Measurements from ENCODE around the gene SNCAIP.

The SNCAIP gene

GRCh38 chr5:122463221-122463620, 151.2 kb downstream of the SNCAIP start:
- peaks cover 0 to 2% of the 10 kb centered on the region in 2 donors for H3K4me1 ChIP-seq (ENCODE audit: control insufficient read depth in 2 of 2, insufficient read depth in 1 of 2, low read depth in 1 of 2, low read length in 2 of 2)
- H2BK120ac ChIP-seq (ENCODE audit: low read depth, low read length) = no peak overlapping the region
- no peak overlapping the region for H2BK5ac ChIP-seq (ENCODE audit: low read length)
- peaks cover 0 to 3% of the 10 kb centered on the region in 2 donors for H3K36me3 ChIP-seq (replicated peaks in 1 of 2; ENCODE audit: control insufficient read depth in 2 of 2, insufficient read depth in 2 of 2, low read length in 2 of 2)
- H2AFZ ChIP-seq (ENCODE audit: low read length) = no peak overlapping the region
- WGBS, 2 donors (ENCODE audit: extremely low coverage in 2 of 2, insufficient read length in 2 of 2, insufficient replicate concordance in 1 of 2) = 100% methylated on average over 1 of the region's 1 CpG; no CpG with 5 or more reads in 1 of the 2 donors
- DNase-seq (ENCODE audit: low spot score) = no peak
- H3K4me3 ChIP-seq (ENCODE audit: low read length in 2 of 2) = no peak overlapping the region
- no peak overlapping the region for H2AK5ac ChIP-seq (ENCODE audit: low read depth, low read length)
- H3K9ac ChIP-seq (ENCODE audit: low read depth, low read length, poor library complexity) = no peak overlapping the region
- H3K23ac ChIP-seq (ENCODE audit: low read depth, low read length, poor library complexity) = no peak overlapping the region
- no peak overlapping the region for H4K8ac ChIP-seq (ENCODE audit: low read depth, low read length)
- H3K27me3 ChIP-seq (ENCODE audit: control insufficient read depth in 3 of 3, insufficient read depth in 3 of 3, low read depth in 1 of 3, low read length in 3 of 3) = no peaks in the 10 kb centered on the region
- H3K4me2 ChIP-seq (ENCODE audit: insufficient read depth, low read length, poor library complexity, severe bottlenecking) = no peak overlapping the region
- H3K27ac ChIP-seq (replicated peaks; ENCODE audit: low read length) = no peak overlapping the region
- H2BK12ac ChIP-seq (ENCODE audit: low read length) = no peak overlapping the region
- H3K4ac ChIP-seq (ENCODE audit: low read length) = no peak overlapping the region
- peaks cover 0 to 2% of the 10 kb centered on the region in 2 donors for H3K9me3 ChIP-seq (replicated peaks in 1 of 2; ENCODE audit: control insufficient read depth in 2 of 2, insufficient read depth in 1 of 2, low read depth in 1 of 2, low read length in 2 of 2)
- H3K18ac ChIP-seq (ENCODE audit: low read length) = no peak overlapping the region
- H4K91ac ChIP-seq (ENCODE audit: low read depth, low read length, poor library complexity) = no peak overlapping the region
- no peak overlapping the region for H2BK15ac ChIP-seq (ENCODE audit: low read length)
- H3K14ac ChIP-seq (ENCODE audit: low read length) = no peak overlapping the region
- H3K79me1 ChIP-seq (ENCODE audit: low read depth, low read length) = no peaks in the 10 kb centered on the region

- no peaks in the 10 kb centered on the region for H3K27me3 ChIP-seq (ENCODE audit: control insufficient read depth in 3 of 3, insufficient read depth in 3 of 3, low read depth in 1 of 3, low read length in 3 of 3)
- H4K91ac ChIP-seq (ENCODE audit: low read depth, low read length, poor library complexity) = no peak overlapping the region
- no peak overlapping the region for H2BK5ac ChIP-seq (ENCODE audit: low read length)
- H4K8ac ChIP-seq (ENCODE audit: low read depth, low read length) = no peak overlapping the region
- WGBS, 2 donors (ENCODE audit: extremely low coverage in 2 of 2, insufficient read length in 2 of 2, insufficient replicate concordance in 1 of 2) = no CpG with 5 or more reads among the region's 2 CpGs
- no peak overlapping the region for H2AK5ac ChIP-seq (ENCODE audit: low read depth, low read length)
- peaks cover 0 to 3% of the 10 kb centered on the region in 2 donors for H3K36me3 ChIP-seq (replicated peaks in 1 of 2; ENCODE audit: control insufficient read depth in 2 of 2, insufficient read depth in 2 of 2, low read length in 2 of 2)
- no peak overlapping the region for H3K4me2 ChIP-seq (ENCODE audit: insufficient read depth, low read length, poor library complexity, severe bottlenecking)
- H3K4me3 ChIP-seq (ENCODE audit: low read length in 2 of 2) = no peak overlapping the region
- H3K14ac ChIP-seq (ENCODE audit: low read length) = no peak overlapping the region
- H3K18ac ChIP-seq (ENCODE audit: low read length) = no peak overlapping the region
- H2AFZ ChIP-seq (ENCODE audit: low read length) = no peak overlapping the region
- no peak overlapping the region for H2BK15ac ChIP-seq (ENCODE audit: low read length)
- H3K27ac ChIP-seq (replicated peaks; ENCODE audit: low read length) = no peak overlapping the region
- peaks cover 0 to 2% of the 10 kb centered on the region in 2 donors for H3K4me1 ChIP-seq (ENCODE audit: control insufficient read depth in 2 of 2, insufficient read depth in 1 of 2, low read depth in 1 of 2, low read length in 2 of 2)
- no peaks in the 10 kb centered on the region for H3K79me1 ChIP-seq (ENCODE audit: low read depth, low read length)
- no peak overlapping the region for H2BK12ac ChIP-seq (ENCODE audit: low read length)
- H3K9ac ChIP-seq (ENCODE audit: low read depth, low read length, poor library complexity) = no peak overlapping the region
- H2BK120ac ChIP-seq (ENCODE audit: low read depth, low read length) = no peak overlapping the region
- no peak overlapping the region for H3K23ac ChIP-seq (ENCODE audit: low read depth, low read length, poor library complexity)
- H3K4ac ChIP-seq (ENCODE audit: low read length) = no peak overlapping the region
- DNase-seq (ENCODE audit: low spot score) = no peak
- H3K9me3 ChIP-seq (replicated peaks in 1 of 2; ENCODE audit: control insufficient read depth in 2 of 2, insufficient read depth in 1 of 2, low read depth in 1 of 2, low read length in 2 of 2) = peaks cover 0 to 2% of the 10 kb centered on the region in 2 donors
Measured at GRCh38 chr5:122464191-122464590, 152.2 kb downstream of the SNCAIP start.

- no peaks in the 10 kb centered on the region for H3K27me3 ChIP-seq (ENCODE audit: control insufficient read depth in 3 of 3, insufficient read depth in 3 of 3, low read depth in 1 of 3, low read length in 3 of 3)
- H3K23ac ChIP-seq (ENCODE audit: low read depth, low read length, poor library complexity) = no peak overlapping the region
- no peak overlapping the region for H2AK5ac ChIP-seq (ENCODE audit: low read depth, low read length)
- H2BK5ac ChIP-seq (ENCODE audit: low read length) = no peak overlapping the region
- H4K91ac ChIP-seq (ENCODE audit: low read depth, low read length, poor library complexity) = no peak overlapping the region
- H3K18ac ChIP-seq (ENCODE audit: low read length) = no peak overlapping the region
- no peak overlapping the region for H3K14ac ChIP-seq (ENCODE audit: low read length)
- H2BK15ac ChIP-seq (ENCODE audit: low read length) = no peak overlapping the region
- no peak overlapping the region for H4K8ac ChIP-seq (ENCODE audit: low read depth, low read length)
- H3K36me3 ChIP-seq (replicated peaks in 1 of 2; ENCODE audit: control insufficient read depth in 2 of 2, insufficient read depth in 2 of 2, low read length in 2 of 2) = peaks cover 0 to 3% of the 10 kb centered on the region in 2 donors
- no peak overlapping the region for H2BK120ac ChIP-seq (ENCODE audit: low read depth, low read length)
- H3K4ac ChIP-seq (ENCODE audit: low read length) = no peak overlapping the region
- H3K4me1 ChIP-seq (ENCODE audit: control insufficient read depth in 2 of 2, insufficient read depth in 1 of 2, low read depth in 1 of 2, low read length in 2 of 2) = peaks cover 0 to 2% of the 10 kb centered on the region in 2 donors
- H3K9me3 ChIP-seq (replicated peaks in 1 of 2; ENCODE audit: control insufficient read depth in 2 of 2, insufficient read depth in 1 of 2, low read depth in 1 of 2, low read length in 2 of 2) = peaks cover 0 to 2% of the 10 kb centered on the region in 2 donors
- no CpG with 5 or more reads among the region's 7 CpGs for WGBS, 2 donors (ENCODE audit: extremely low coverage in 2 of 2, insufficient read length in 2 of 2, insufficient replicate concordance in 1 of 2)
- H3K79me1 ChIP-seq (ENCODE audit: low read depth, low read length) = no peaks in the 10 kb centered on the region
- peak overlapping the region; percentile 50 for H3K9ac ChIP-seq (ENCODE audit: low read depth, low read length, poor library complexity)
- H2AFZ ChIP-seq (ENCODE audit: low read length) = no peak overlapping the region
- no peak for DNase-seq (ENCODE audit: low spot score)
- H3K4me2 ChIP-seq (ENCODE audit: insufficient read depth, low read length, poor library complexity, severe bottlenecking) = no peak overlapping the region
- H3K27ac ChIP-seq (replicated peaks; ENCODE audit: low read length) = no peak overlapping the region
- no peak overlapping the region for H3K4me3 ChIP-seq (ENCODE audit: low read length in 2 of 2)
- no peak overlapping the region for H2BK12ac ChIP-seq (ENCODE audit: low read length)
Measured at GRCh38 chr5:122465031-122465577, 153.1 kb downstream of the SNCAIP start.

GRCh38 chr5:122465994-122466393, 154.0 kb downstream of the SNCAIP start:
- H4K91ac ChIP-seq (ENCODE audit: low read depth, low read length, poor library complexity) = no peak overlapping the region
- no CpG with 5 or more reads among the region's 4 CpGs for WGBS, 2 donors (ENCODE audit: extremely low coverage in 2 of 2, insufficient read length in 2 of 2, insufficient replicate concordance in 1 of 2)

More at GRCh38 chr5:122465994-122466393, 154.0 kb downstream of the SNCAIP start:
- H3K23ac ChIP-seq (ENCODE audit: low read depth, low read length, poor library complexity) = no peak overlapping the region
- no peak overlapping the region for H2AFZ ChIP-seq (ENCODE audit: low read length)
- no peak overlapping the region for H4K8ac ChIP-seq (ENCODE audit: low read depth, low read length)
- H2BK120ac ChIP-seq (ENCODE audit: low read depth, low read length) = no peak overlapping the region
- no peak for DNase-seq (ENCODE audit: low spot score)
- no peaks in the 10 kb centered on the region for H3K27me3 ChIP-seq (ENCODE audit: control insufficient read depth in 3 of 3, insufficient read depth in 3 of 3, low read depth in 1 of 3, low read length in 3 of 3)
- no peak overlapping the region for H3K4me2 ChIP-seq (ENCODE audit: insufficient read depth, low read length, poor library complexity, severe bottlenecking)
- no peak overlapping the region for H2AK5ac ChIP-seq (ENCODE audit: low read depth, low read length)
- H3K36me3 ChIP-seq (replicated peaks in 1 of 2; ENCODE audit: control insufficient read depth in 2 of 2, insufficient read depth in 2 of 2, low read length in 2 of 2) = peaks cover 0 to 3% of the 10 kb centered on the region in 2 donors
- H2BK12ac ChIP-seq (ENCODE audit: low read length) = no peak overlapping the region
- H3K4me1 ChIP-seq (ENCODE audit: control insufficient read depth in 2 of 2, insufficient read depth in 1 of 2, low read depth in 1 of 2, low read length in 2 of 2) = peaks cover 0 to 2% of the 10 kb centered on the region in 2 donors
- H3K9ac ChIP-seq (ENCODE audit: low read depth, low read length, poor library complexity) = no peak overlapping the region
- H2BK15ac ChIP-seq (ENCODE audit: low read length) = no peak overlapping the region
- no peak overlapping the region for H3K4me3 ChIP-seq (ENCODE audit: low read length in 2 of 2)
- H3K79me1 ChIP-seq (ENCODE audit: low read depth, low read length) = no peaks in the 10 kb centered on the region
- H3K18ac ChIP-seq (ENCODE audit: low read length) = no peak overlapping the region
- H3K27ac ChIP-seq (replicated peaks; ENCODE audit: low read length) = no peak overlapping the region
- no peak overlapping the region for H3K4ac ChIP-seq (ENCODE audit: low read length)
- H3K14ac ChIP-seq (ENCODE audit: low read length) = no peak overlapping the region
- H2BK5ac ChIP-seq (ENCODE audit: low read length) = no peak overlapping the region
- H3K9me3 ChIP-seq (replicated peaks in 1 of 2; ENCODE audit: control insufficient read depth in 2 of 2, insufficient read depth in 1 of 2, low read depth in 1 of 2, low read length in 2 of 2) = peaks cover 0 to 2% of the 10 kb centered on the region in 2 donors
